Esophagus squamous epithelium (tissue), 5 donors: ENCODE results near the gene CNPY1. TPM values are rescaled to one million over a fixed set of nuclear protein-coding genes. Genes with fewer than 3 reads are reported as not detected.

Experiments used
- DNase-seq: peaks from one replicate; lab custom pipeline; 2025; lab: John Stamatoyannopoulos, UW
- H3K27ac ChIP-seq, 4 donors: fragments of 200-600 bp; sonication (generic); one replicate each; pipeline ENCODE4 v1.5.1; 2016 to 2019; ENCODE audit warnings: mild to moderate bottlenecking in 1 of 4
- H3K27me3 ChIP-seq, 4 donors: fragments of 200-600 bp; sonication (generic); 1 replicate in 3 of 4; 2 replicates in 1 of 4; pipeline versions ENCODE4 v1.5.1 to v1.6.0; 2017 to 2021; ENCODE audit warnings: antibody characterized with exemption in 1 of 4
- H3K36me3 ChIP-seq, 3 donors: fragments of 200-600 bp; sonication (generic); one replicate each; pipeline ENCODE4 v1.5.1; 2016 to 2019
- H3K4me1 ChIP-seq, 3 donors: fragments of 200-600 bp; sonication (generic); one replicate each; pipeline ENCODE4 v1.5.1; 2017 to 2019
- H3K4me3 ChIP-seq, 4 donors: fragments of 200-600 bp; sonication (generic); 1 replicate in 3 of 4; 2 replicates in 1 of 4; pipeline ENCODE4 v1.5.1; 2016 to 2019; ENCODE audit warnings: mild to moderate bottlenecking in 2 of 4, moderate library complexity in 1 of 4
- H3K9me3 ChIP-seq, 3 donors: fragments of 200-600 bp; sonication (generic); one replicate each; pipeline ENCODE4 v1.5.1; 2016 to 2019
- POLR2A ChIP-seq, 4 donors: fragments of 450-650 bp; IDR thresholded peaks; one replicate each; pipeline ENCODE4 v1.6.1; 2017; ENCODE audit warnings: antibody characterized with exemption in 4 of 4, mild to moderate bottlenecking in 4 of 4, moderate library complexity in 3 of 4
- WGBS, 2 donors: methylation state at CpG; one replicate each; pipeline ENCODE4 v1.1.5; 2018; 5-methylcytosine and 5-hydroxymethylcytosine counted together
- intact Hi-C: fragments of 100-400 bp; cut with DNase I; formaldehyde crosslinking; loops from one replicate; pipeline ENCODE4 v1.15.0; 2022
- total RNA-seq, 4 donors: library from RNA; depleted of rRNA; stranded (reverse); fragments of >200 nt; gene quantifications; one replicate each; pipeline ENCODE4 v1.1.0, GENCODE V29; 2016
- TF ChIP-seq, protein P1 (sequence below), 6 experiments: fragments of 450-650 bp in 4 of 6; fragments of 200-600 bp in 2 of 6; sonication (generic) in 2 of 6; IDR thresholded peaks; one replicate each; pipeline ENCODE4 v1.5.1; 2016 to 2019; ENCODE audit warnings: antibody characterized with exemption in 6 of 6, mild to moderate bottlenecking in 4 of 6, moderate library complexity in 4 of 6
- donor health status: DM: yes; HTN: yes; CAD: no.

Gene CNPY1
- total RNA-seq, 4 donors from 2014 or later, result not detected

DNA sequence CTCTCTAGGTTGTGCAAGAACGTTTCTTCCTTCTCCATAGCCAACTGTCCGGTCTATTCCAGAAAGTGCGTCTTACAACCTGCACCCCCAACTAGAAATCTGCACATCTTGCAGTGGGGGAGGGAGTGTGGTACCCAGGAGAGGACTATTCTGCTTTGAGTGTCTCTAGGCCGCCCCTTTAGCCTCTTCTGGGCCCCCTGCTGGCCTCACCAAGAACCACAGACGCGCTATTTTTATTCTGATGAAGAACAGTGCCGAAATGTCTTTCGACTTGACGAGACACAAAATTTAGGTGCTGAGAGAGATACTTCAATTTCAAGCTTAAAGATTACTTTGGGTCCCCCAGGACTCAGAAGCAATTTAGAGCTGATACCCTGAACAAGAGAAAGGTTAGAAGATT lies 1.0 kb downstream of the CNPY1 start:
- TF ChIP-seq POLR2A (IDR thresholded peaks at IDR 0.05), result no peak
- TF ChIP-seq, protein P1, sequence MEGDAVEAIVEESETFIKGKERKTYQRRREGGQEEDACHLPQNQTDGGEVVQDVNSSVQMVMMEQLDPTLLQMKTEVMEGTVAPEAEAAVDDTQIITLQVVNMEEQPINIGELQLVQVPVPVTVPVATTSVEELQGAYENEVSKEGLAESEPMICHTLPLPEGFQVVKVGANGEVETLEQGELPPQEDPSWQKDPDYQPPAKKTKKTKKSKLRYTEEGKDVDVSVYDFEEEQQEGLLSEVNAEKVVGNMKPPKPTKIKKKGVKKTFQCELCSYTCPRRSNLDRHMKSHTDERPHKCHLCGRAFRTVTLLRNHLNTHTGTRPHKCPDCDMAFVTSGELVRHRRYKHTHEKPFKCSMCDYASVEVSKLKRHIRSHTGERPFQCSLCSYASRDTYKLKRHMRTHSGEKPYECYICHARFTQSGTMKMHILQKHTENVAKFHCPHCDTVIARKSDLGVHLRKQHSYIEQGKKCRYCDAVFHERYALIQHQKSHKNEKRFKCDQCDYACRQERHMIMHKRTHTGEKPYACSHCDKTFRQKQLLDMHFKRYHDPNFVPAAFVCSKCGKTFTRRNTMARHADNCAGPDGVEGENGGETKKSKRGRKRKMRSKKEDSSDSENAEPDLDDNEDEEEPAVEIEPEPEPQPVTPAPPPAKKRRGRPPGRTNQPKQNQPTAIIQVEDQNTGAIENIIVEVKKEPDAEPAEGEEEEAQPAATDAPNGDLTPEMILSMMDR (IDR thresholded peaks at IDR 0.05), result peak in 1 of 6 experiments; percentile 5
- H3K9me3 ChIP-seq, result no peaks in the 10 kb centered on the region
- no peak overlapping the region for H3K27ac ChIP-seq
- H3K4me3 ChIP-seq, result no peak overlapping the region
- intact Hi-C loops, result no loop called here
- no peaks in the 10 kb centered on the region for H3K36me3 ChIP-seq
- 79 to 80% methylated on average over 8 to 9 of the region's 9 CpGs for WGBS, 2 donors
- peaks cover 0 to 79% (median 0%) of the 10 kb centered on the region in 4 donors for H3K27me3 ChIP-seq
- no peak for DNase-seq
- no peaks in the 10 kb centered on the region for H3K4me1 ChIP-seq

DNA sequence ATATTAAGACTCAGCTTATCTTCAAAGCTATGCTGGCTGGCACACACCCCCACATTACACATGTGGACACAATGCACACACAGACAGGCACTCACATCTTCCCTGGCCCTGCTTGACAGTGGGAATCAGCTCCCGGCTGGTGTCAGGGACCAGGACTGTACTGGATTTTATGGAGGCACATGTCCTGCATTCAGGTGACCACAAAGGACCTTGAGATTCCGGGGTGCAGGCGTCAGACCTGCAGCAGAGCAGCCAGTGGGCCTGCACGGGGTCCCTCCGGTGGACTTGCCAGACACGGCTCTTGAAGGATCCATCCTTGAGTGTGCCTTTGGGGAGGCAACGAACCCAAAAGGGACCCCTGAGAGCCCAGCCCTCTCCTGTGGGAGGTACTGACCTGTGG lies 1.9 kb downstream of the CNPY1 start:
- no peak overlapping the region for H3K4me3 ChIP-seq
- H3K27ac ChIP-seq, result no peak overlapping the region
- H3K36me3 ChIP-seq, result no peaks in the 10 kb centered on the region
- no peaks in the 10 kb centered on the region for H3K9me3 ChIP-seq
- no peak for DNase-seq
- 83% methylated on average over 1 to 5 of the region's 7 CpGs for WGBS, 2 donors
- peaks cover 0 to 85% (median 0%) of the 10 kb centered on the region in 4 donors for H3K27me3 ChIP-seq
- TF ChIP-seq, protein P1 (IDR thresholded peaks at IDR 0.05), result no peak
- TF ChIP-seq POLR2A (IDR thresholded peaks at IDR 0.05), result no peak
- intact Hi-C loops, result no loop called here
- H3K4me1 ChIP-seq, result no peaks in the 10 kb centered on the region

DNA sequence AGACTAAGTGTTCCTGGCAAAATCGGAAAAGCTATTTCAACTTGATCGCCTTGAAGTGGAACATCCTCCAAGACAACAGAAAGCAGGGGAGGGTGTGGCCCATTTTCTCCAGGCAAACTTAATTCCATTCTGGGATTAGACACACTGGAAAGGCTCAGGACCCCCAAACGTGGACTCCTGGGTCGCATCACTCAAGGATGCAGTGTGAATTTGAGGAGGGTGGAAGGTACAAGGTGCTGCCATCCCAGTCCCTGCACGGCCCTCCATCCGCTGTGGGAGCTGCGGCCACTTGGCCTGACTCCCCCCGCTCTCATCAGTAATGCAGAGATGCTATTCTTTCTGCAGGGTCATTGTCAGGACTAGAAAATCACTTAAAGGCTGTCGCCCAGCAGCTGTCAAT lies 2.4 kb downstream of the CNPY1 start:
- Histone ChIP-seq H3K36me3 (no peaks in the 10 kb centered on the region), H3K27ac (no peak overlapping the region), H3K4me3 (no peak overlapping the region), H3K27me3 (peaks cover 0 to 85% (median 0%) of the 10 kb centered on the region in 4 donors), H3K4me1 (no peaks in the 10 kb centered on the region), H3K9me3 (no peaks in the 10 kb centered on the region)
- DNase-seq, result no peak
- intact Hi-C loops, result no loop called here
- 79 to 80% methylated on average over 7 to 9 of the region's 9 CpGs for WGBS, 2 donors
- TF ChIP-seq, protein P1 (IDR thresholded peaks at IDR 0.05), result no peak
- TF ChIP-seq POLR2A (IDR thresholded peaks at IDR 0.05), result no peak

DNA sequence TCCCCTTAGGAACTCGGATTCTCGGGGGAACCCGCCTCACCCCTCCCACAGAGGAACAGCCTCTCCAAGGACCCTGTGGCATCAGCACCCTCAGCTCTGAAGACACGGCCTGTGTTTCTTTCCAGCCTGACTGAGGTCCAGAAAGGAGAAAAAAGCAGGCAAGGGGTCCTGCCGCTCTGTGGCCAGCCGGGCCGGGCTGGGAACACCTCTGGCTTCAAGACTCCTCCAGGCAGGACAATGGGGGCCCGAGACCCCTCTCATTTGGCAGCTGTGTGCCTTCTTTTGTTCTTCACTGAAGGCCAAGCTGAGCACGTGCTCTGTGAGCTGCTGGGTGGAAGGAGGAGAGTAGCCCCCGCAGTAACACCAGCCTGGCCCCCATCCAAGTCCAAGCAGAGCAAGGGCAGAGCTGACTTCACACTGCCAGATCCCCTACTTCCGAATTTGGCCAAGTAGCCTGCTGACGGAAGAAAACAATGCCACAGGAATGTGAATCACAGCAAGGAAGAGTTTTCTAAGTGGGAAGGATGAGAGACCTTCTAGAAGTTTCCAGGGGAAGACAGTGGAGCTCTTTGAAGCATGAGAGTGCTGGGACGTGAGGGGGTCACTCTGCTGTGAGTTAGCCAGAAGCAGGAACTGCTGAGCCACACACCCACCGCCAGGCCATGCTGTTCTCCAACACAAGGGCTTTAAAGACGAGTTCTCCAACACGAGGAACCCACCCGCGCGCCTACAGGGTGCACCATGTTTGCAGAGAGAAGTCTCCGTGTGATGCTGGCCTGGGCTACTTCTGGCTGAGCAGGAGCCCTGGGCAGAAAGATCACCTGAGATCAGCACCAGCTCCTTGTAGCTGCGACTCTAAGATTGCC lies 3.1 kb downstream of the CNPY1 start:
- 61 to 68% methylated on average over 9 to 12 of the region's 21 CpGs for WGBS, 2 donors
- TF ChIP-seq, protein P1 (IDR thresholded peaks at IDR 0.05), result no peak
- no peak for TF ChIP-seq POLR2A (IDR thresholded peaks at IDR 0.05)
- Histone ChIP-seq H3K4me1 (no peaks in the 10 kb centered on the region), H3K27ac (no peak overlapping the region), H3K27me3 (peaks cover 0 to 85% (median 0%) of the 10 kb centered on the region in 4 donors), H3K9me3 (no peaks in the 10 kb centered on the region), H3K36me3 (no peaks in the 10 kb centered on the region), H3K4me3 (no peak overlapping the region)
- intact Hi-C loops, result no loop called here
- DNase-seq, result no peak

DNA sequence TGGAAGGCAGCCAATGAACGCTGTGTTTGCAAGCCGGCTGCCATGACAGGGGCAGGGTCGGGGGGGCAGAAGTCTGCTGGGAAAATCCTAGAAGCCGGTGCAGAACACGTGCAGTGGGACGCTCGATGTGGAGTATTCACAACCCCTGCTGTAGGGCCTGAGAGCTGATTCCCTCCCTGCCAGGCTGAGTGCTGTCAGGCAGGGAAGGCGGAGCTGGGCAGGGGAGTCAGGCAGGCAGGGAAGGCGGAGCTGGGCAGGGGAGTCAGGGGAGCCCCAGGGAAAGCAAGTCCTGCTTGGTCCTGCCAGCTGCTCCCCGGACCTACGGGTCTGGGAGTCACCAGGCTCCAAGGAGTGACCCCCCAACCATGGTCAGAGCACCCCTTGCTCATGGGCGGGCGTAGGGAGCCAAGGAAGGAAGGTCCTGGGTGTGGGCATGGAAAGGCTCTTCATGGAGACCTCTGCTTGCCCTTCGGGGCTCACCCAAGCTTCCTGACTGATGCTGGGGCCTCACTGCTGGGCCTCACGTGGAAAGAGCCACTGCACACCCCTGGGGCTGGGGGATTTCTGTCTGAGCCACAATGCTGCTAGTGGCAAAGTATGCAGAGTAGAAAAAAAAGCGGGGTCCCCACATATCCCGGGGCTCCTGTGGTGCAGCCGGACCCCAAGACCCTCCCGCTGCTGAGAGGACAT lies 4.2 kb downstream of the CNPY1 start:
- H3K4me1 ChIP-seq, result no peaks in the 10 kb centered on the region
- intact Hi-C loops, result no loop called here
- H3K27me3 ChIP-seq, result peaks cover 0 to 83% (median 0%) of the 10 kb centered on the region in 4 donors
- TF ChIP-seq POLR2A (IDR thresholded peaks at IDR 0.05), result no peak
- no peaks in the 10 kb centered on the region for H3K36me3 ChIP-seq
- H3K27ac ChIP-seq, result no peak overlapping the region
- WGBS, 2 donors, result 32 to 50% methylated on average over 5 to 10 of the region's 19 CpGs
- H3K9me3 ChIP-seq, result no peaks in the 10 kb centered on the region
- H3K4me3 ChIP-seq, result no peak overlapping the region
- DNase-seq, result no peak
